ENCODE measurements around the gene SFTA2. TPM values are rescaled to one million over a fixed set of nuclear protein-coding genes. Genes with fewer than 3 reads are reported as not detected.

The SFTA2 gene
- polyA plus RNA-seq, 1 of the 3 experiments (the other 2 are of a cell fraction), result not detected

DNA sequence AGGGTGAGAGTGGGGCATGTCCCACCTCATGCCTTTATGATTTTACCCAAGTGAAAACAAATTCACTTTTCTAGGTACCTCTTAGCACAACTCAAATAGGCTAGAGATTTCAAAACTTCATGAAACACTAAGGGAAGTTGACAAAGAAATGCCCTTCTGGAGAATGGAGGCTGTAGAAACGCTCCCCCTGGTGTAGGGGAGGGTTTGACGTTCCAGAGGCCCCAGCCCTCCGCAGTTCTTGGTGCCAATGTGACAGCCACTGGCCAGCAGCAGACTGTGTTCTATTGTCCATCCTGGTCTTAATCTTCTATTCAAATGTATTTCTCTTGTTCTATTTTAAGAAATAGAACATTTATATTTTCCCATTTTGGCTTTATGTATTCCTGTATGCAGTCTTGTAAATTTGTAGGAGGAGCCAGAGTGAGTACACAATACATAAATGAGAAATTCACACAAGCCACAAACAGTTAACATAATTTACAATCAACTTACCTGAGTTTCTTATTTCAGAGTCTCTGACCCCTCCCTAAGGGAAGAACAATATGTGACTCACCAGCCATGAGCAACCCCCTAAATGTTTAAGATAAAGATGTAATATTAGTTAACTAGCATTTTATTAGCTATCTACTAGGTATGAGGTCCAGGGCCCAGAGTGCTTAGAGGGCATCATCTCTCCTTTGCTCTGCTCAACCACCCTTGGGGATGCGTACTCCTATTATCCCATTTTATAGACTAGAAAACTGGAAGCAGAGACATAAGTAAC, 42.7 kb upstream of the SFTA2 start:
- no peak for TF ChIP-seq SMC3 (IDR thresholded peaks at IDR 0.05; ENCODE audit: low read depth, low read length)
- TF ChIP-seq NRF1 (IDR thresholded peaks at IDR 0.05; ENCODE audit: low read depth, low read length), result no peak
- peak; percentile 11; the same call in 1 of the 2 replicates for TF ChIP-seq FOSL2 (IDR thresholded peaks at IDR 0.05; ENCODE audit: borderline replicate concordance, low read depth)
- no peak for TF ChIP-seq EP300 (IDR thresholded peaks at IDR 0.05; ENCODE audit: borderline replicate concordance in 1 of 2, low read depth in 1 of 2, low read length in 1 of 2)
- no peak for TF ChIP-seq YY1 (IDR thresholded peaks at IDR 0.05; ENCODE audit: low read depth)
- Histone ChIP-seq H3K4me3 (ENCODE audit: low read depth in 2 of 2, low read length in 1 of 2) (no peak overlapping the region), H3K79me2 (ENCODE audit: insufficient read depth) (no peaks in the 10 kb centered on the region), H2AFZ (ENCODE audit: low read depth) (no peak overlapping the region), H3K4me1 (ENCODE audit: control insufficient read depth in 1 of 2, insufficient read depth in 2 of 2, low read depth in 1 of 2, low read length in 1 of 2) (no peaks in the 10 kb centered on the region), H4K20me1 (ENCODE audit: insufficient read depth) (no peaks in the 10 kb centered on the region), H3K9me3 (no peaks in the 10 kb centered on the region), H3K27ac (ENCODE audit: low read depth in 2 of 2, low read length in 1 of 2) (no peak overlapping the region), H3K36me3 (replicated peaks in 1 of 2; ENCODE audit: control insufficient read depth in 1 of 2, insufficient read depth in 2 of 2, low read length in 1 of 2) (no peaks in the 10 kb centered on the region), H3F3A (replicated peaks; ENCODE audit: insufficient read depth) (no peaks in the 10 kb centered on the region), H3K9ac (no peak overlapping the region), H3K27me3 (ENCODE audit: insufficient read depth) (no peaks in the 10 kb centered on the region; the same call in 1 of the 2 replicates), H3K9me2 (no peaks in the 10 kb centered on the region), H3K4me2 (no peak overlapping the region)
- ChIA-PET POLR2A (no interaction called here), CTCF (interaction anchor here (2.3 kb wide), 1 partner anchor 105 kb away, joined by 6 read pairs; no protein-coding TSS in a partner anchor)
- 62% methylated on average over 4 of the region's 4 CpGs for WGBS (ENCODE audit: low lambda C conversion rate)
- DNase-seq, result no peak

DNA sequence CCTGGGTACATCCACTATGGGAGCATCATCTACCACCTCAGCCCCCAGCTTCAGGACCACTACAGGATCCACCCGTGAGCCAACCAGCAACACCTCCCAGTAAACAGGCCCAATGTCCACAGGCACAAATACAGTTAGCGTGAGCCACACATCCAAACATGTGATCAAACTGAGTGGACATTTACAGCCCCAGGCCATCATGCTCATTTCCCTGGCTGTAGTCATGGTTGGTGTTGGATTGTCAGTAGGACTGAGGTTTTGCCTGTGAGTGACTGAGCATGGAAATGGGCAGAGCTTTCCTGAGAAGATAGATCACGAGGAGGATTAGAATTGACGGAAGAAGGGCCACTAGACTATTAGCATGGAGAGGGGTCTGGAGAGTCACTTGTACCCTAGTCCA, 40.8 kb upstream of the SFTA2 start:
- Histone ChIP-seq H3K4me1 (ENCODE audit: control insufficient read depth in 1 of 2, insufficient read depth in 2 of 2, low read depth in 1 of 2, low read length in 1 of 2) (no peaks in the 10 kb centered on the region), H3K9me2 (no peaks in the 10 kb centered on the region), H3K79me2 (ENCODE audit: insufficient read depth) (no peaks in the 10 kb centered on the region), H3K27me3 (ENCODE audit: insufficient read depth) (no peaks in the 10 kb centered on the region; the same call in 1 of the 2 replicates), H3K4me3 (ENCODE audit: low read depth in 2 of 2, low read length in 1 of 2) (no peak overlapping the region), H3K9me3 (no peaks in the 10 kb centered on the region), H3K4me2 (no peak overlapping the region), H3K9ac (no peak overlapping the region), H2AFZ (ENCODE audit: low read depth) (no peak overlapping the region), H3F3A (replicated peaks; ENCODE audit: insufficient read depth) (no peaks in the 10 kb centered on the region), H3K27ac (ENCODE audit: low read depth in 2 of 2, low read length in 1 of 2) (no peak overlapping the region), H3K36me3 (replicated peaks in 1 of 2; ENCODE audit: control insufficient read depth in 1 of 2, insufficient read depth in 2 of 2, low read length in 1 of 2) (no peaks in the 10 kb centered on the region), H4K20me1 (ENCODE audit: insufficient read depth) (no peaks in the 10 kb centered on the region)
- no peak for DNase-seq
- no peak for TF ChIP-seq TCF12 (IDR thresholded peaks at IDR 0.05)
- TF ChIP-seq FOXM1 (IDR thresholded peaks at IDR 0.05; ENCODE audit: low read depth), result no peak
- TF ChIP-seq, protein P1, sequence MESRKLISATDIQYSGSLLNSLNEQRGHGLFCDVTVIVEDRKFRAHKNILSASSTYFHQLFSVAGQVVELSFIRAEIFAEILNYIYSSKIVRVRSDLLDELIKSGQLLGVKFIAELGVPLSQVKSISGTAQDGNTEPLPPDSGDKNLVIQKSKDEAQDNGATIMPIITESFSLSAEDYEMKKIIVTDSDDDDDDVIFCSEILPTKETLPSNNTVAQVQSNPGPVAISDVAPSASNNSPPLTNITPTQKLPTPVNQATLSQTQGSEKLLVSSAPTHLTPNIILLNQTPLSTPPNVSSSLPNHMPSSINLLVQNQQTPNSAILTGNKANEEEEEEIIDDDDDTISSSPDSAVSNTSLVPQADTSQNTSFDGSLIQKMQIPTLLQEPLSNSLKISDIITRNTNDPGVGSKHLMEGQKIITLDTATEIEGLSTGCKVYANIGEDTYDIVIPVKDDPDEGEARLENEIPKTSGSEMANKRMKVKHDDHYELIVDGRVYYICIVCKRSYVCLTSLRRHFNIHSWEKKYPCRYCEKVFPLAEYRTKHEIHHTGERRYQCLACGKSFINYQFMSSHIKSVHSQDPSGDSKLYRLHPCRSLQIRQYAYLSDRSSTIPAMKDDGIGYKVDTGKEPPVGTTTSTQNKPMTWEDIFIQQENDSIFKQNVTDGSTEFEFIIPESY (IDR thresholded peaks at IDR 0.05; ENCODE audit: borderline replicate concordance, low read depth), result no peak
- TF ChIP-seq, protein P2, sequence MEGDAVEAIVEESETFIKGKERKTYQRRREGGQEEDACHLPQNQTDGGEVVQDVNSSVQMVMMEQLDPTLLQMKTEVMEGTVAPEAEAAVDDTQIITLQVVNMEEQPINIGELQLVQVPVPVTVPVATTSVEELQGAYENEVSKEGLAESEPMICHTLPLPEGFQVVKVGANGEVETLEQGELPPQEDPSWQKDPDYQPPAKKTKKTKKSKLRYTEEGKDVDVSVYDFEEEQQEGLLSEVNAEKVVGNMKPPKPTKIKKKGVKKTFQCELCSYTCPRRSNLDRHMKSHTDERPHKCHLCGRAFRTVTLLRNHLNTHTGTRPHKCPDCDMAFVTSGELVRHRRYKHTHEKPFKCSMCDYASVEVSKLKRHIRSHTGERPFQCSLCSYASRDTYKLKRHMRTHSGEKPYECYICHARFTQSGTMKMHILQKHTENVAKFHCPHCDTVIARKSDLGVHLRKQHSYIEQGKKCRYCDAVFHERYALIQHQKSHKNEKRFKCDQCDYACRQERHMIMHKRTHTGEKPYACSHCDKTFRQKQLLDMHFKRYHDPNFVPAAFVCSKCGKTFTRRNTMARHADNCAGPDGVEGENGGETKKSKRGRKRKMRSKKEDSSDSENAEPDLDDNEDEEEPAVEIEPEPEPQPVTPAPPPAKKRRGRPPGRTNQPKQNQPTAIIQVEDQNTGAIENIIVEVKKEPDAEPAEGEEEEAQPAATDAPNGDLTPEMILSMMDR (IDR thresholded peaks at IDR 0.05), result no peak
- CTCF ChIA-PET, result interaction anchor here (2.3 kb wide), 1 partner anchor 107 kb away, joined by 6 read pairs; no protein-coding TSS in a partner anchor
- WGBS (ENCODE audit: low lambda C conversion rate), result 74% methylated on average over 4 of the region's 4 CpGs
- POLR2A ChIA-PET, result no interaction called here
